ENCODE measurements around the gene GIPC1.

The GIPC1 gene

GRCh38 chr19:14450876-14451275 is 45.1 kb downstream of the GIPC1 start:
- H3K4me1 ChIP-seq (ENCODE audit: low read depth, poor library complexity, severe bottlenecking) = no peaks in the 10 kb centered on the region
- H3K36me3 ChIP-seq (ENCODE audit: insufficient read depth) = no peaks in the 10 kb centered on the region
- no peaks in the 10 kb centered on the region for H4K20me1 ChIP-seq (ENCODE audit: insufficient read depth)
- no peak overlapping the region for H3K4me3 ChIP-seq (IDR thresholded peaks at IDR 0.05; ENCODE audit: insufficient read depth, low read depth, low read length)
- no peaks in the 10 kb centered on the region for H3K79me2 ChIP-seq (ENCODE audit: insufficient read depth, low read depth)
- no peak overlapping the region for H2AFZ ChIP-seq (ENCODE audit: low read depth)
- H3K27ac ChIP-seq = no peak overlapping the region
- no peak overlapping the region for H3K9ac ChIP-seq
- TF ChIP-seq CTCF (conservative IDR thresholded peaks at IDR 0.05; ENCODE audit: low read depth, low read length) = no peak
- H3K4me2 ChIP-seq = no peak overlapping the region
- H3K27me3 ChIP-seq (ENCODE audit: insufficient read depth, low read depth) = no peaks in the 10 kb centered on the region

DNA sequence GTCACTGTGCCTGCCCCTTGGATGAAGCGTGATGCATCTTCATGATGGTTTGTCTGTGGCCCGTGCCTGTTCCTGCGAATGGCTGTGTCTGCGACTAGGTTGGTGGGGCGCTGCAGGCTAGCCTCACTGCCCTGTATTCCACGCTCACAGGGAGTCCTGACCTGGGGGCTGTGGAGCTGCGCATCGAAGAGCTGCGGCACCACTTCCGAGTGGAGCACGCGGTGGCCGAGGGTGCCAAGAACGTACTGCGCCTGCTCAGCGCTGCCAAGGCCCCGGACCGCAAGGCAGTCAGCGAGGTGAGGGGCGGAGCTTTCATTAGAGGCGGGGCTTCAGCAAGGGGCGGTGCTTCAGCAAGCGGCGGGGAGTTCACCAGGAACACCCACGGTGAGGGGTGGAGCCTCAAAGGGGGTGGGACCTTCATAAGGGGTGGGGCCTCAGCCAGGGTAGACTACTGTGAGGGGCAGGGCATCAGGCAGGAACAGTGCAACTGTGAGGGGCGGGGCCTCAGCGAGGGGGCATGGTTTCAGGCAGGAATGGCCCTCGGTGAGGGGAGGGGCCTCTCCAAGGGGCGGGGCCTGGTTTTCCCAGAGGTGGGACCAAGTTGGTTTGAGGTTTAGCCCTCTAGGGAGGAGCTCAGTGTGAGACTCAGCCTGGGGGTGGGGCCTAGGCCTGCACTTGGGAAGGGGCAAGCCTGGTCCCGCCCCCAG is 45.6 kb downstream of the GIPC1 start:
- Histone ChIP-seq H3K36me3 (ENCODE audit: insufficient read depth) (no peaks in the 10 kb centered on the region), H2AFZ (ENCODE audit: low read depth) (no peak overlapping the region)

GRCh38 chr19:14449321-14449720 is 46.6 kb downstream of the GIPC1 start:
- H3K79me2 ChIP-seq (ENCODE audit: insufficient read depth, low read depth) = no peaks in the 10 kb centered on the region
- no peaks in the 10 kb centered on the region for H3K36me3 ChIP-seq (ENCODE audit: insufficient read depth)
- H3K4me1 ChIP-seq (ENCODE audit: low read depth, poor library complexity, severe bottlenecking) = no peaks in the 10 kb centered on the region
- no peaks in the 10 kb centered on the region for H3K27me3 ChIP-seq (ENCODE audit: insufficient read depth, low read depth)
- H3K4me2 ChIP-seq = no peak overlapping the region
- no peak for TF ChIP-seq CTCF (conservative IDR thresholded peaks at IDR 0.05; ENCODE audit: low read depth, low read length)
- H3K4me3 ChIP-seq (IDR thresholded peaks at IDR 0.05; ENCODE audit: insufficient read depth, low read depth, low read length) = no peak overlapping the region
- H4K20me1 ChIP-seq (ENCODE audit: insufficient read depth) = no peaks in the 10 kb centered on the region
- H2AFZ ChIP-seq (ENCODE audit: low read depth) = no peak overlapping the region
- H3K27ac ChIP-seq = no peak overlapping the region
- no peak overlapping the region for H3K9ac ChIP-seq

More for the DNA sequence above, 45.6 kb downstream of the GIPC1 start:
- Histone ChIP-seq H3K4me1 (ENCODE audit: low read depth, poor library complexity, severe bottlenecking) (no peaks in the 10 kb centered on the region), H4K20me1 (ENCODE audit: insufficient read depth) (no peaks in the 10 kb centered on the region), H3K4me3 (IDR thresholded peaks at IDR 0.05; ENCODE audit: insufficient read depth, low read depth, low read length) (no peak overlapping the region), H3K27me3 (ENCODE audit: insufficient read depth, low read depth) (no peaks in the 10 kb centered on the region), H3K4me2 (no peak overlapping the region), H3K9ac (no peak overlapping the region), H3K27ac (no peak overlapping the region), H3K79me2 (ENCODE audit: insufficient read depth, low read depth) (no peaks in the 10 kb centered on the region)
- no peak for TF ChIP-seq CTCF (conservative IDR thresholded peaks at IDR 0.05; ENCODE audit: low read depth, low read length)

DNA sequence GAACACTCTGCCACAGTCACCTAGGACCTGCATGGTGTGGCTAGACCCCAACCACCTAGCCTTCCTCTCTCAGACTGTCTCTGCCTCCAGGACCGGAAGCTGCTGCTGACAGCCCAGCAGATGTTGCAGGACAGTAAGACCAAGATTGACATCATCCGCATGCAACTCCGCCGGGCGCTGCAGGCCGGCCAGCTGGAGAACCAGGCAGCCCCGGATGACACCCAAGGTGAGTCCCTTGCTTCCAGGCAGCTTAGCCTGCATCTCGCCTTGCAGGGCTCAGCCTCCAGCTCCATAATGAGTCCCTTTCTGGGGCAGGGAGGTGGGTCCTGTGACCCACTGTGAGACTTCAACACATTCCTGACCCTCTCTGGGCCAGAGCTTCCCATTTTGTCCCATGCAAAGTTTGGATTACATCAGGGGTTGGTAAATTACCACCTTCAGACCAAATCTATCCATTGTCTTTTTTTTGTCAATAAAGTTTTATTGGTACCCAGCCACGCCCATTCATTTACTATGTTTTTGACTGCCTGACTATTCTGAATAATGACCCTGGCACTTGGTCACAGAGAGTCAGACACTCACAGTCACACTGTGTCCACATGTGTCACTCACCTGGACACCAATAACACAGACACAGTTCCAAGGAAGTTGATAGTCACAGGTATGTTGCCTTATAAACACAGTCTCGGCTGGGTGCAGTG is 49.4 kb downstream of the GIPC1 start:
- no peaks in the 10 kb centered on the region for H3K36me3 ChIP-seq (ENCODE audit: insufficient read depth)
- no peak overlapping the region for H2AFZ ChIP-seq (ENCODE audit: low read depth)
- no peak overlapping the region for H3K27ac ChIP-seq
- H3K27me3 ChIP-seq (ENCODE audit: insufficient read depth, low read depth) = no peaks in the 10 kb centered on the region
- no peak overlapping the region for H3K4me2 ChIP-seq
- H3K4me1 ChIP-seq (ENCODE audit: low read depth, poor library complexity, severe bottlenecking) = no peaks in the 10 kb centered on the region
- no peak for TF ChIP-seq CTCF (conservative IDR thresholded peaks at IDR 0.05; ENCODE audit: low read depth, low read length)
- no peak overlapping the region for H3K9ac ChIP-seq
- H3K4me3 ChIP-seq (IDR thresholded peaks at IDR 0.05; ENCODE audit: insufficient read depth, low read depth, low read length) = no peak overlapping the region
- no peaks in the 10 kb centered on the region for H3K79me2 ChIP-seq (ENCODE audit: insufficient read depth, low read depth)
- no peaks in the 10 kb centered on the region for H4K20me1 ChIP-seq (ENCODE audit: insufficient read depth)
